Measurements from ENCODE around the gene WDR55. TPM values are rescaled to one million over a fixed set of nuclear protein-coding genes. Genes with fewer than 3 reads are reported as not detected.

Gene WDR55
- total and polyA plus RNA-seq, 7 experiments from 2014 or later, result 10.5 to 47.6 (median 36.4) TPM

GRCh38 chr5:140630292-140631035 is 34.2 kb upstream of the WDR55 start:
- no peaks in the 10 kb centered on the region for H3K9me3 ChIP-seq (ENCODE audit: control insufficient read depth in 2 of 3, low read length in 3 of 3)
- no peak overlapping the region for H3K4me3 ChIP-seq (ENCODE audit: low read length)
- Mint-ChIP-seq H3K4me3 (peak overlapping the region in 8 of 10 donors; percentile 31 to 99 (median 72)), H3K27ac (peak overlapping the region in 3 of 9 donors; percentile 54 to 65 (median 54)), H3K9me3 (peaks cover 0 to 11% (median 0%) of the 10 kb centered on the region in 11 donors), H3K36me3 (peaks cover 0 to 4% (median 0%) of the 10 kb centered on the region in 5 donors), H3K27me3 (peaks cover 0 to 36% (median 0%) of the 10 kb centered on the region in 5 donors), H3K4me1 (peaks cover 16 to 31% (median 17%) of the 10 kb centered on the region in 7 donors)
- H3K36me3 ChIP-seq (ENCODE audit: control insufficient read depth in 2 of 3, insufficient read depth in 3 of 3, low read length in 3 of 3), result no peaks in the 10 kb centered on the region
- no peak overlapping the region for H3K27ac ChIP-seq (ENCODE audit: low read depth, low read length)
- H3K27me3 ChIP-seq (ENCODE audit: control insufficient read depth in 2 of 2, insufficient read depth in 2 of 2, low read length in 2 of 2), result no peaks in the 10 kb centered on the region
- ChIA-PET POLR2A (interaction anchor here (1.1 to 4.2 kb wide), 3 partner anchors 16 to 82 kb away, joined by 3 to 34 read pairs (median 4); partner anchors contain the start of genes HARS1, HARS2, IK and NDUFA2), CTCF (no interaction called here)
- intact Hi-C loops (cut with micrococcal nuclease), result no loop called here
- ATAC-seq (no peak), DNase-seq (no peak)
- peaks cover 0 to 9% of the 10 kb centered on the region in 2 donors for H3K4me1 ChIP-seq (ENCODE audit: control insufficient read depth in 2 of 2, insufficient read depth in 2 of 2, low read length in 2 of 2)

DNA sequence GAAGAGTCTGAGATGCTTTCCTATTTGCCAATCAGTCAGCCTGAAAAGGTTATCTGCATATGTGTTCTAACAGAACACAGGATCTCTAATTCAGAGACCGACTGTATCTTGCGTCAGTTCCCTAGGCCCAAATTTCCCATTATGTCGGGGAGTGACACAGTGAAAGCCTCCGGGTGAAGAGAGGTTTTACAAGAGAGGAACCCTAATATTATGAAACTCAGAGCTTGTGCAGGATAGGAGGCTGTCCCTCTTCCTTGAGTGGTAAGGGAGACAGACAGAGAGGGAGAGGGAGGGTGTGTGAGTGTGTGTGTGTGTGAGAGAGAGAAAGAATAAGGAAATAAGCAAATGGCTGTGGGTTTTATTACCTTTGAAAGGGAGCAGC is 33.7 kb upstream of the WDR55 start:
- POLR2A ChIA-PET, result interaction anchor here (0.8 to 4.2 kb wide), 6 partner anchors 16 to 229 kb away, joined by 3 to 34 read pairs (median 6); partner anchors contain the start of genes ANKHD1, EIF4EBP3, HARS1 and HARS2
- Histone ChIP-seq H3K27me3 (ENCODE audit: control insufficient read depth in 2 of 2, insufficient read depth in 2 of 2, low read length in 2 of 2) (no peaks in the 10 kb centered on the region), H3K27ac (ENCODE audit: low read depth, low read length) (no peak overlapping the region), H3K9me3 (ENCODE audit: control insufficient read depth in 2 of 3, low read length in 3 of 3) (no peaks in the 10 kb centered on the region), H3K4me1 (ENCODE audit: control insufficient read depth in 2 of 2, insufficient read depth in 2 of 2, low read length in 2 of 2) (peaks cover 0 to 9% of the 10 kb centered on the region in 2 donors), H3K4me3 (ENCODE audit: low read length) (no peak overlapping the region), H3K36me3 (ENCODE audit: control insufficient read depth in 2 of 3, insufficient read depth in 3 of 3, low read length in 3 of 3) (no peaks in the 10 kb centered on the region)
- peak overlapping the region; percentile 4 to 99 (median 66) for H3K4me3 Mint-ChIP-seq
- no peak for DNase-seq
- H3K27ac Mint-ChIP-seq, result peak overlapping the region in 3 of 9 donors; percentile 54 to 65 (median 54)
- peak; percentile 6 for ATAC-seq
- H3K4me1 Mint-ChIP-seq, result peaks cover 16 to 31% (median 17%) of the 10 kb centered on the region in 7 donors
- CTCF ChIA-PET, result no interaction called here
- H3K27me3 Mint-ChIP-seq, result peaks cover 0 to 33% (median 0%) of the 10 kb centered on the region in 5 donors
- peaks cover 0 to 4% (median 0%) of the 10 kb centered on the region in 5 donors for H3K36me3 Mint-ChIP-seq
- H3K9me3 Mint-ChIP-seq, result peaks cover 0 to 11% (median 0%) of the 10 kb centered on the region in 11 donors
- intact Hi-C loops (cut with micrococcal nuclease), result no loop called here

DNA sequence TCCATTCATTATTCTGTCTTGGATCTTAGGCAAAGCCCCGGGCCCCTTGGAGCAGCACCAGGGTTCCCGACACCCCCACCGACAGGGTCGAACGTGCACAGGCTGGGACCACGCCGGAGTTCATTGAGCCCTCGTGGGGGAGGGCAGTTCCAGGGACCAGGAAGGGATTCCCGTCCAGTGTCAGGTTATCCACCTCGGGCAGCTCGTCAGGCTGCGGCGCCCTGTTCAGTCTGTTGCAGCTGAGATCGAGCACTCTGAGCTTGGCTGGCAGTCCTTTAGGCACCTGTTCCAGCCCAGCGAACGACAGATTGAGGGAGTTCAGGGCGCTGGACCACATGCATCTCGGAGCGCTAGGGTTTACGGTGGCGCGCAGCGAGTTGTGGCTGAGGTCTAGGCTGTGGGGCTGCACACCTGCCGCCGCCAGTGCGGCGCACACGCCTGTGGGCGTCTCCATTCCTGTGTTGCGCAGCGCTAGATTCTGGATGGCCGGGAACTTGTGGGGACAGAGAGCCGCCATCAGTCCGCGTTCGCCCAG is 32.8 kb upstream of the WDR55 start:
- H3K27me3 Mint-ChIP-seq, result peaks cover 0 to 29% (median 0%) of the 10 kb centered on the region in 5 donors
- intact Hi-C loops (cut with micrococcal nuclease), result loop anchor here in 1 of 2 donors (1.0 kb wide), 3 partner anchors 15 to 85 kb away; partner anchors contain the start of genes EIF4EBP3, IK, NDUFA2 and WDR55
- peaks cover 16 to 35% (median 17%) of the 10 kb centered on the region in 7 donors for H3K4me1 Mint-ChIP-seq
- DNase-seq (peak in 6 of 9 donors; percentile 25 to 51 (median 38)), ATAC-seq (peak; percentile 70)
- Histone ChIP-seq H3K9me3 (ENCODE audit: control insufficient read depth in 2 of 3, low read length in 3 of 3) (no peaks in the 10 kb centered on the region), H3K4me3 (ENCODE audit: low read length) (peak overlapping the region; percentile 87), H3K36me3 (ENCODE audit: control insufficient read depth in 2 of 3, insufficient read depth in 3 of 3, low read length in 3 of 3) (no peaks in the 10 kb centered on the region), H3K27me3 (ENCODE audit: control insufficient read depth in 2 of 2, insufficient read depth in 2 of 2, low read length in 2 of 2) (no peaks in the 10 kb centered on the region), H3K27ac (ENCODE audit: low read depth, low read length) (peak overlapping the region; percentile 41), H3K4me1 (ENCODE audit: control insufficient read depth in 2 of 2, insufficient read depth in 2 of 2, low read length in 2 of 2) (peaks cover 0 to 9% of the 10 kb centered on the region in 2 donors)
- peak overlapping the region in 8 of 9 donors; percentile 54 to 88 (median 80) for H3K27ac Mint-ChIP-seq
- peak overlapping the region; percentile 89 to 99 (median 92) for H3K4me3 Mint-ChIP-seq
- peaks cover 0 to 4% (median 0%) of the 10 kb centered on the region in 5 donors for H3K36me3 Mint-ChIP-seq
- POLR2A ChIA-PET, result interaction anchor here (0.8 to 4.2 kb wide), 10 partner anchors 15 to 230 kb away, joined by 3 to 34 read pairs (median 4); partner anchors contain the start of genes ANKHD1, EIF4EBP3, IK and NDUFA2
- CTCF ChIA-PET, result interaction anchor here (1.0 to 1.6 kb wide), 3 partner anchors 16 to 89 kb away, joined by 3 to 7 read pairs (median 5); partner anchors contain the start of genes IK and NDUFA2
- H3K9me3 Mint-ChIP-seq, result peaks cover 0 to 11% (median 0%) of the 10 kb centered on the region in 11 donors

- peak overlapping the region; percentile 89 to 99 (median 92) for H3K4me3 Mint-ChIP-seq
- peaks cover 0 to 8% (median 0%) of the 10 kb centered on the region in 11 donors for H3K9me3 Mint-ChIP-seq
- intact Hi-C loops (cut with micrococcal nuclease), result loop anchor here in 1 of 2 donors (1.0 kb wide), 3 partner anchors 15 to 85 kb away; partner anchors contain the start of genes EIF4EBP3, IK, NDUFA2 and WDR55
- H3K4me1 Mint-ChIP-seq, result peaks cover 16 to 36% (median 17%) of the 10 kb centered on the region in 7 donors
- Histone ChIP-seq H3K4me1 (ENCODE audit: control insufficient read depth in 2 of 2, insufficient read depth in 2 of 2, low read length in 2 of 2) (peaks cover 0 to 9% of the 10 kb centered on the region in 2 donors), H3K4me3 (ENCODE audit: low read length) (peak overlapping the region; percentile 87), H3K27ac (ENCODE audit: low read depth, low read length) (peak overlapping the region; percentile 41), H3K36me3 (ENCODE audit: control insufficient read depth in 2 of 3, insufficient read depth in 3 of 3, low read length in 3 of 3) (no peaks in the 10 kb centered on the region), H3K9me3 (ENCODE audit: control insufficient read depth in 2 of 3, low read length in 3 of 3) (no peaks in the 10 kb centered on the region), H3K27me3 (ENCODE audit: control insufficient read depth in 2 of 2, insufficient read depth in 2 of 2, low read length in 2 of 2) (no peaks in the 10 kb centered on the region)
- H3K27me3 Mint-ChIP-seq, result peaks cover 0 to 26% (median 0%) of the 10 kb centered on the region in 5 donors
- DNase-seq (peak; percentile 29 to 64 (median 51)), ATAC-seq (peak; percentile 81)
- ChIA-PET CTCF (interaction anchor here (1.0 to 1.6 kb wide), 6 partner anchors 14 to 267 kb away, joined by 3 to 7 read pairs (median 4); partner anchors contain the start of genes IK and NDUFA2), POLR2A (interaction anchor here (0.6 to 4.2 kb wide), 13 partner anchors 14 to 1341 kb away, joined by 3 to 34 read pairs (median 4); partner anchors contain the start of genes ANKHD1, EIF4EBP3, IK and NDUFA2)
- H3K36me3 Mint-ChIP-seq, result peaks cover 0 to 4% (median 0%) of the 10 kb centered on the region in 5 donors
- H3K27ac Mint-ChIP-seq, result peak overlapping the region; percentile 29 to 88 (median 79)
Measured at GRCh38 chr5:140632366-140633020, 32.2 kb upstream of the WDR55 start.

DNA sequence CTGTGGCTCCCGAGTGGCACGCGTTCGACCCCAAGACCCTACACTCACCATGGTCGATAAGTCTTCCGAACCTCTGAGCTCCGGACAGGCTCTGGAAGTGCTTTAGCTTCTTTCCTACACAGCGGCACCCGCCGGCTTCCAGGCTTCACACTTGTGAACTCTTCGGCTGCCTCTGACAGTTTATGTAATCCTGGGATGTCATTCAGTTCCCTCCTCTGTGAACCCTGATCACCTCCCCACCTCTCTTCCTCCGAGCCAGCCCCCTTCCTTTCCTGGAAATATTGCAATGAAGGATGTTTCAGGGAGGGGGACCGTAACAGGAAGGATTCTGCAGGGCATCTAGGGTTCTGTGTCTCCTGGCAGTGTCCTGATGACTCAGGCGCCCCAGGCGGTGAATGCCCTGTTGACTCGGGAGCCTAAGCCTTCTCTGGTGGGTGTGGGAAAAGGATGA is 31.7 kb upstream of the WDR55 start, which contains the start of gene CD14:
Gene CD14, minus strand, starts transcription at position 155 of the 451 bp plus-strand sequence. Its CDS starts 104 bp downstream, at position 51.
- peaks cover 0 to 9% of the 10 kb centered on the region in 2 donors for H3K4me1 ChIP-seq (ENCODE audit: control insufficient read depth in 2 of 2, insufficient read depth in 2 of 2, low read length in 2 of 2)
- Mint-ChIP-seq H3K4me1 (peaks cover 17 to 37% (median 18%) of the 10 kb centered on the region in 7 donors), H3K27ac (peak within 1 kb of the TSS; percentile 29 to 88 (median 79)), H3K4me3 (peak within 1 kb of the TSS; percentile 89 to 99 (median 92)), H3K9me3 (peaks cover 0 to 3% (median 0%) of the 10 kb centered on the region in 11 donors), H3K36me3 (peaks cover 0 to 3% (median 0%) of the 10 kb centered on the region in 5 donors), H3K27me3 (peaks cover 0 to 26% (median 0%) of the 10 kb centered on the region in 5 donors)
- no peaks in the 10 kb centered on the region for H3K36me3 ChIP-seq (ENCODE audit: control insufficient read depth in 2 of 3, insufficient read depth in 3 of 3, low read length in 3 of 3)
- ATAC-seq, result peak; percentile 35
- intact Hi-C loops (cut with micrococcal nuclease), result no loop called here
- H3K4me3 ChIP-seq (ENCODE audit: low read length), result peak within 1 kb of the TSS; percentile 87
- CTCF ChIA-PET, result interaction anchor here (1.0 to 1.6 kb wide), 5 partner anchors 13 to 267 kb away, joined by 3 to 7 read pairs (median 4); partner anchors contain the start of genes IK and NDUFA2
- no peaks in the 10 kb centered on the region for H3K27me3 ChIP-seq (ENCODE audit: control insufficient read depth in 2 of 2, insufficient read depth in 2 of 2, low read length in 2 of 2)
- POLR2A ChIA-PET, result interaction anchor here (0.6 to 4.2 kb wide), 11 partner anchors 14 to 1341 kb away, joined by 3 to 34 read pairs (median 4); partner anchors contain the start of genes ANKHD1, EIF4EBP3, IK and NDUFA2
- DNase-seq, result no peak
- H3K9me3 ChIP-seq (ENCODE audit: control insufficient read depth in 2 of 3, low read length in 3 of 3), result no peaks in the 10 kb centered on the region
- peak within 1 kb of the TSS; percentile 41 for H3K27ac ChIP-seq (ENCODE audit: low read depth, low read length)

Measured in naive thymus-derived CD4-positive, alpha-beta T cell (primary cell).